ENCODE results near the gene C2CD4C. TPM values are rescaled to one million over a fixed set of nuclear protein-coding genes. Genes with fewer than 3 reads are reported as not detected.

C2CD4C gene
- not detected in 2 replicates for total RNA-seq

GRCh38 chr19:408902-409515, at the start of gene C2CD4C:
Gene C2CD4C (minus strand): TSS chr19:409147. CDS start chr19:408361, 786 bp downstream.

Other genes with a start within 250 kb of the C2CD4C start
- gene PLPP2, start 117.7 kb downstream of the C2CD4C start, total RNA-seq: 3.3 and 8.0 TPM in 2 replicates
- 13.6 and 17.0 TPM in 2 replicates for gene MIER2, start 64.4 kb downstream of the C2CD4C start, total RNA-seq
- 3.1 TPM in 2 replicates for gene SHC2, start 51.9 kb upstream of the C2CD4C start, total RNA-seq
- gene MADCAM1, start 87.3 kb upstream of the C2CD4C start, total RNA-seq: 0.10 TPM in 1 of 2 replicates, not detected in the other
- gene TPGS1, start 98.3 kb upstream of the C2CD4C start, total RNA-seq: 60.8 and 64.0 TPM in 2 replicates
- 55.1 and 58.4 TPM in 2 replicates for gene CDC34, start 122.6 kb upstream of the C2CD4C start, total RNA-seq
- gene GZMM, start 134.9 kb upstream of the C2CD4C start, total RNA-seq: not detected in 2 replicates
- 746 and 828 TPM in 2 replicates for gene BSG, start 163.4 kb upstream of the C2CD4C start, total RNA-seq
- gene HCN2, start 180.7 kb upstream of the C2CD4C start, total RNA-seq: 2.5 and 2.7 TPM in 2 replicates
- gene POLRMT, start 224.4 kb upstream of the C2CD4C start, total RNA-seq: 20.7 and 31.3 TPM in 2 replicates
- not detected in 2 replicates for gene FGF22, start 230.7 kb upstream of the C2CD4C start, total RNA-seq

Measured in cardiac ventricle fibroblast (primary cell).